ENCODE measurements around the gene C2. TPM values are rescaled to one million over a fixed set of nuclear protein-coding genes. Genes with fewer than 3 reads are reported as not detected.
"Not testable (repeated sequence)": the region's sequence is repeated elsewhere in the genome, so short reads cannot be mapped to it uniquely, and the experiment has no call there.

Gene C2
- total RNA-seq, 1 experiment from 2014 or later, result 0.66 TPM

GRCh38 chr6:31908791-31909190 lies 18.7 kb upstream of the C2 start:
- H3K79me2 ChIP-seq (ENCODE audit: insufficient read depth, low read length), result no peaks in the 10 kb centered on the region
- no peak overlapping the region for H4K5ac ChIP-seq (ENCODE audit: insufficient read length, low read depth, low read length)
- H2AFZ ChIP-seq (ENCODE audit: low read length), result no peak overlapping the region
- no peak overlapping the region for H3K4ac ChIP-seq (ENCODE audit: low read depth, low read length)
- no peak overlapping the region for H3K18ac ChIP-seq (ENCODE audit: insufficient read length, low read depth, low read length)
- H2BK5ac ChIP-seq (ENCODE audit: insufficient read length, low read length), result no peak overlapping the region
- no peak overlapping the region for H3K56ac ChIP-seq (ENCODE audit: insufficient read length, low read depth, low read length)
- no peaks in the 10 kb centered on the region for H3K9me3 ChIP-seq (ENCODE audit: control insufficient read depth, low read depth, low read length)
- no peak for DNase-seq
- no peak overlapping the region for H4K91ac ChIP-seq (ENCODE audit: insufficient read length, low read depth, low read length)
- no peak overlapping the region for H3K4me2 ChIP-seq (ENCODE audit: insufficient read depth, insufficient read length, low read length)
- H3K36me3 Mint-ChIP-seq (ENCODE audit: insufficient read depth in 1 of 3, low read depth in 3 of 3), result no peaks in the 10 kb centered on the region
- no peak overlapping the region for H3K4me3 Mint-ChIP-seq
- no peak overlapping the region for H3K23ac ChIP-seq (ENCODE audit: insufficient read length, low read depth, low read length)
- no peak overlapping the region for H4K8ac ChIP-seq (replicated peaks; ENCODE audit: insufficient read length, low read depth, low read length)
- no peaks in the 10 kb centered on the region for H4K20me1 ChIP-seq (ENCODE audit: control insufficient read depth, insufficient read depth, insufficient read length)
- H3K27ac ChIP-seq (ENCODE audit: insufficient read length, low read depth, low read length), result no peak overlapping the region
- no peaks in the 10 kb centered on the region for H3K79me1 ChIP-seq (ENCODE audit: insufficient read depth, low read depth, low read length, poor library complexity, severe bottlenecking)
- H3K14ac ChIP-seq (ENCODE audit: insufficient read depth, low read length), result no peak overlapping the region
- no CpG with 5 or more reads among the region's 4 CpGs for WGBS (ENCODE audit: extremely low coverage, insufficient read length, low lambda C conversion rate)
- H3K9ac ChIP-seq (ENCODE audit: extremely low read depth, insufficient read length, low read length), result no peak overlapping the region
- TF ChIP-seq, protein P1, sequence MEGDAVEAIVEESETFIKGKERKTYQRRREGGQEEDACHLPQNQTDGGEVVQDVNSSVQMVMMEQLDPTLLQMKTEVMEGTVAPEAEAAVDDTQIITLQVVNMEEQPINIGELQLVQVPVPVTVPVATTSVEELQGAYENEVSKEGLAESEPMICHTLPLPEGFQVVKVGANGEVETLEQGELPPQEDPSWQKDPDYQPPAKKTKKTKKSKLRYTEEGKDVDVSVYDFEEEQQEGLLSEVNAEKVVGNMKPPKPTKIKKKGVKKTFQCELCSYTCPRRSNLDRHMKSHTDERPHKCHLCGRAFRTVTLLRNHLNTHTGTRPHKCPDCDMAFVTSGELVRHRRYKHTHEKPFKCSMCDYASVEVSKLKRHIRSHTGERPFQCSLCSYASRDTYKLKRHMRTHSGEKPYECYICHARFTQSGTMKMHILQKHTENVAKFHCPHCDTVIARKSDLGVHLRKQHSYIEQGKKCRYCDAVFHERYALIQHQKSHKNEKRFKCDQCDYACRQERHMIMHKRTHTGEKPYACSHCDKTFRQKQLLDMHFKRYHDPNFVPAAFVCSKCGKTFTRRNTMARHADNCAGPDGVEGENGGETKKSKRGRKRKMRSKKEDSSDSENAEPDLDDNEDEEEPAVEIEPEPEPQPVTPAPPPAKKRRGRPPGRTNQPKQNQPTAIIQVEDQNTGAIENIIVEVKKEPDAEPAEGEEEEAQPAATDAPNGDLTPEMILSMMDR (conservative IDR thresholded peaks at IDR 0.05), result no peak
- H3K27ac Mint-ChIP-seq, result no peak overlapping the region
- H2BK20ac ChIP-seq (ENCODE audit: low read depth, low read length, poor library complexity, severe bottlenecking), result no peak overlapping the region
- peaks cover 11 to 17% of the 10 kb centered on the region in 2 experiments for H3K4me1 Mint-ChIP-seq
- H2BK15ac ChIP-seq (ENCODE audit: low read depth, low read length), result no peak overlapping the region
- H3T11ph ChIP-seq (ENCODE audit: low read length), result no peak overlapping the region
- no peaks in the 10 kb centered on the region; the same call in 1 of the 2 replicates for H3K4me1 ChIP-seq (ENCODE audit: insufficient read depth, low read length)
- no peaks in the 10 kb centered on the region for H3K27me3 ChIP-seq (ENCODE audit: insufficient read depth, low read length)
- H2BK12ac ChIP-seq (ENCODE audit: insufficient read length, low read depth, low read length), result no peak overlapping the region
- no peak overlapping the region for H2BK120ac ChIP-seq (ENCODE audit: low read depth, low read length, poor library complexity, severe bottlenecking)
- no peak overlapping the region for H2AK5ac ChIP-seq (ENCODE audit: insufficient read length, low read length)
- no peaks in the 10 kb centered on the region for H3K9me3 Mint-ChIP-seq
- peaks cover 1% of the 10 kb centered on the region for H3K27me3 Mint-ChIP-seq (ENCODE audit: low read depth)
- H3K23me2 ChIP-seq (ENCODE audit: insufficient read length, low read depth, low read length, poor library complexity, severe bottlenecking), result no peaks in the 10 kb centered on the region

DNA sequence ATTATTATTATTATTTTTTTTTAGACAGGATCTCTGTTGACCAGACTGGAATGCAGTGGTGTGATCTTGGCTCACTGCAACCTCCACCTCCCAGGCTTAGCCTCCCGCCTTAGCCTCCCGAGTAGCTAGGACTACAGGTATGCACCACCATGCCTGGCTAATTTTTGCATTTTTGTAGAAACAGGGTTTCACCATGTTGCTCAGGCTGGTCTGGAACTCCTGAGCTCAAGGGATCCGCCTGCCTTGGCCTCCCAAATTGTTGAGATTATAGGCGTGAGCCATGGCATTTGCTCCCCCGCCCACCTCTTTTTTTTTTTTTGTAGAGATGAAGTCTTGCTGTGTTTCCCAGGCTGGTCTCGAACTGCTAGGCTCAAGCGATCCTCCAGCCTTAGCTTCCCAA lies 18.2 kb upstream of the C2 start:
- no CpG with 5 or more reads among the region's 7 CpGs for WGBS (ENCODE audit: extremely low coverage, insufficient read length, low lambda C conversion rate)
- H3K56ac ChIP-seq (ENCODE audit: insufficient read length, low read depth, low read length); H4K20me1 ChIP-seq (ENCODE audit: control insufficient read depth, insufficient read depth, insufficient read length); H2AFZ ChIP-seq (ENCODE audit: low read length); H3K27me3 ChIP-seq (ENCODE audit: insufficient read depth, low read length); H2BK120ac ChIP-seq (ENCODE audit: low read depth, low read length, poor library complexity, severe bottlenecking); H4K91ac ChIP-seq (ENCODE audit: insufficient read length, low read depth, low read length); H3K27ac ChIP-seq (ENCODE audit: insufficient read length, low read depth, low read length); H2BK5ac ChIP-seq (ENCODE audit: insufficient read length, low read length); H3K23ac ChIP-seq (ENCODE audit: insufficient read length, low read depth, low read length); H2BK15ac ChIP-seq (ENCODE audit: low read depth, low read length); H3K4me2 ChIP-seq (ENCODE audit: insufficient read depth, insufficient read length, low read length); H3K4me3 Mint-ChIP-seq; H3K79me1 ChIP-seq (ENCODE audit: insufficient read depth, low read depth, low read length, poor library complexity, severe bottlenecking); H2AK5ac ChIP-seq (ENCODE audit: insufficient read length, low read length); H4K8ac ChIP-seq (replicated peaks; ENCODE audit: insufficient read length, low read depth, low read length); H3K27ac Mint-ChIP-seq; H3K9me3 Mint-ChIP-seq; H3K9me3 ChIP-seq (ENCODE audit: control insufficient read depth, low read depth, low read length); H3K23me2 ChIP-seq (ENCODE audit: insufficient read length, low read depth, low read length, poor library complexity, severe bottlenecking); H3K79me2 ChIP-seq (ENCODE audit: insufficient read depth, low read length); H2BK20ac ChIP-seq (ENCODE audit: low read depth, low read length, poor library complexity, severe bottlenecking); H3T11ph ChIP-seq (ENCODE audit: low read length); H3K36me3 Mint-ChIP-seq (ENCODE audit: insufficient read depth in 1 of 3, low read depth in 3 of 3); DNase-seq; H3K14ac ChIP-seq (ENCODE audit: insufficient read depth, low read length); H3K4ac ChIP-seq (ENCODE audit: low read depth, low read length); H3K18ac ChIP-seq (ENCODE audit: insufficient read length, low read depth, low read length); H3K9ac ChIP-seq (ENCODE audit: extremely low read depth, insufficient read length, low read length); H2BK12ac ChIP-seq (ENCODE audit: insufficient read length, low read depth, low read length); H3K4me1 ChIP-seq (ENCODE audit: insufficient read depth, low read length); H3K27me3 Mint-ChIP-seq (ENCODE audit: low read depth); H4K5ac ChIP-seq (ENCODE audit: insufficient read length, low read depth, low read length): not testable (repeated sequence)
- peaks cover 11 to 17% of the 10 kb centered on the region in 2 experiments for H3K4me1 Mint-ChIP-seq

Measured in H9 (cell line).